Measurements from ENCODE around the gene COL8A2. TPM values are rescaled to one million over a fixed set of nuclear protein-coding genes. Genes with fewer than 3 reads are reported as not detected.

The COL8A2 gene
- polyA plus RNA-seq, 1 donor from 2014 or later = not detected

- TF ChIP-seq RAD21 (conservative IDR thresholded peaks at IDR 0.05) (peak; percentile 46), SMC3 (conservative IDR thresholded peaks at IDR 0.05; ENCODE audit: poor library complexity) (peak; percentile 54), CTCF (IDR thresholded peaks at IDR 0.05; ENCODE audit: poor library complexity, severe bottlenecking) (peak; percentile 50), MXI1 (conservative IDR thresholded peaks at IDR 0.05; ENCODE audit: poor library complexity, severe bottlenecking) (no peak)
- no peaks in the 10 kb centered on the region for H3K9me2 ChIP-seq (ENCODE audit: insufficient read depth, low read length)
- no peaks in the 10 kb centered on the region for H3F3A ChIP-seq (ENCODE audit: insufficient read depth, low read length, poor library complexity, severe bottlenecking)
- no peaks in the 10 kb centered on the region for H3K27me3 ChIP-seq (ENCODE audit: insufficient read depth, low read depth, low read length)
- no peak overlapping the region for H2AFZ ChIP-seq (ENCODE audit: low read depth, low read length)
- no peaks in the 10 kb centered on the region for H3K9me3 ChIP-seq (ENCODE audit: low read length)
- no peaks in the 10 kb centered on the region for H4K20me1 ChIP-seq (ENCODE audit: insufficient read depth)
- no peak overlapping the region for H3K9ac ChIP-seq (ENCODE audit: low read length)
- H3K4me3 ChIP-seq (ENCODE audit: low read length) = no peak overlapping the region
- peaks cover 5% of the 10 kb centered on the region for H3K36me3 ChIP-seq (ENCODE audit: insufficient read depth, low read length)
- H3K27ac ChIP-seq (ENCODE audit: low read length) = no peak overlapping the region
- H3K4me2 ChIP-seq (ENCODE audit: low read length) = no peak overlapping the region
- H3K79me2 ChIP-seq (replicated peaks; ENCODE audit: insufficient read depth, low read length) = no peaks in the 10 kb centered on the region
Measured at GRCh38 chr1:36134505-36135329, 9.7 kb upstream of the COL8A2 start.

GRCh38 chr1:36134031-36134430 lies 9.0 kb upstream of the COL8A2 start:
- Histone ChIP-seq H3K27ac (ENCODE audit: low read length) (no peak overlapping the region), H3K4me3 (ENCODE audit: low read length) (no peak overlapping the region), H3K4me2 (ENCODE audit: low read length) (no peak overlapping the region), H3K9me3 (ENCODE audit: low read length) (no peaks in the 10 kb centered on the region), H3F3A (ENCODE audit: insufficient read depth, low read length, poor library complexity, severe bottlenecking) (no peaks in the 10 kb centered on the region), H3K36me3 (ENCODE audit: insufficient read depth, low read length) (peaks cover 5% of the 10 kb centered on the region), H2AFZ (ENCODE audit: low read depth, low read length) (no peak overlapping the region), H3K9ac (ENCODE audit: low read length) (no peak overlapping the region), H3K27me3 (ENCODE audit: insufficient read depth, low read depth, low read length) (no peaks in the 10 kb centered on the region), H3K9me2 (ENCODE audit: insufficient read depth, low read length) (no peaks in the 10 kb centered on the region), H3K79me2 (replicated peaks; ENCODE audit: insufficient read depth, low read length) (no peaks in the 10 kb centered on the region), H4K20me1 (ENCODE audit: insufficient read depth) (no peaks in the 10 kb centered on the region)
- TF ChIP-seq, protein P1, sequence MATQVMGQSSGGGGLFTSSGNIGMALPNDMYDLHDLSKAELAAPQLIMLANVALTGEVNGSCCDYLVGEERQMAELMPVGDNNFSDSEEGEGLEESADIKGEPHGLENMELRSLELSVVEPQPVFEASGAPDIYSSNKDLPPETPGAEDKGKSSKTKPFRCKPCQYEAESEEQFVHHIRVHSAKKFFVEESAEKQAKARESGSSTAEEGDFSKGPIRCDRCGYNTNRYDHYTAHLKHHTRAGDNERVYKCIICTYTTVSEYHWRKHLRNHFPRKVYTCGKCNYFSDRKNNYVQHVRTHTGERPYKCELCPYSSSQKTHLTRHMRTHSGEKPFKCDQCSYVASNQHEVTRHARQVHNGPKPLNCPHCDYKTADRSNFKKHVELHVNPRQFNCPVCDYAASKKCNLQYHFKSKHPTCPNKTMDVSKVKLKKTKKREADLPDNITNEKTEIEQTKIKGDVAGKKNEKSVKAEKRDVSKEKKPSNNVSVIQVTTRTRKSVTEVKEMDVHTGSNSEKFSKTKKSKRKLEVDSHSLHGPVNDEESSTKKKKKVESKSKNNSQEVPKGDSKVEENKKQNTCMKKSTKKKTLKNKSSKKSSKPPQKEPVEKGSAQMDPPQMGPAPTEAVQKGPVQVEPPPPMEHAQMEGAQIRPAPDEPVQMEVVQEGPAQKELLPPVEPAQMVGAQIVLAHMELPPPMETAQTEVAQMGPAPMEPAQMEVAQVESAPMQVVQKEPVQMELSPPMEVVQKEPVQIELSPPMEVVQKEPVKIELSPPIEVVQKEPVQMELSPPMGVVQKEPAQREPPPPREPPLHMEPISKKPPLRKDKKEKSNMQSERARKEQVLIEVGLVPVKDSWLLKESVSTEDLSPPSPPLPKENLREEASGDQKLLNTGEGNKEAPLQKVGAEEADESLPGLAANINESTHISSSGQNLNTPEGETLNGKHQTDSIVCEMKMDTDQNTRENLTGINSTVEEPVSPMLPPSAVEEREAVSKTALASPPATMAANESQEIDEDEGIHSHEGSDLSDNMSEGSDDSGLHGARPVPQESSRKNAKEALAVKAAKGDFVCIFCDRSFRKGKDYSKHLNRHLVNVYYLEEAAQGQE (IDR thresholded peaks at IDR 0.05; ENCODE audit: borderline replicate concordance) = no peak

DNA sequence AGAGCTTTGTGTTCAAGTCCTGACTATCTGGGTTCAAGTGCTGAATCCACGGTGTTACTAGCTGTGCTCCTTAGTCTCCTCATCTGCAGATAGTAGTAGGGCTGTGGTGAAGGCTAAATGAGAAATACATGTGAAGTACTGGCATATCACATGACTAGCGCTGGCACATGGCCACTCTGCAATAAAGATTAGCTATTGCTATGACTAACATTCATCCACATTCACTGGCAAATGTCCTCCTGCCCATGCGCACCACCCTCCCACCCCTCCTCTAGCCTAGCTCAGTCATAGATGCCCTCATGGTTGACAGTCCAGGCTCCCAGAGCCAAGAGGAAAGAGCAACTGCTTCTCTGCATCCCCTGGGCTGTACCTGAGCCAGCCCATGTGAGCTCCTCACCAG lies 8.5 kb upstream of the COL8A2 start:
- H3K4me3 ChIP-seq (ENCODE audit: low read length) = no peak overlapping the region
- H3K27ac ChIP-seq (ENCODE audit: low read length) = no peak overlapping the region
- H3K27me3 ChIP-seq (ENCODE audit: insufficient read depth, low read depth, low read length) = no peaks in the 10 kb centered on the region
- TF ChIP-seq TAF1 (IDR thresholded peaks at IDR 0.05; ENCODE audit: low read depth) (no peak), MXI1 (conservative IDR thresholded peaks at IDR 0.05; ENCODE audit: poor library complexity, severe bottlenecking) (no peak), SMC3 (conservative IDR thresholded peaks at IDR 0.05; ENCODE audit: poor library complexity) (no peak), RAD21 (conservative IDR thresholded peaks at IDR 0.05) (no peak), CTCF (IDR thresholded peaks at IDR 0.05; ENCODE audit: poor library complexity, severe bottlenecking) (no peak), EP300 (conservative IDR thresholded peaks at IDR 0.05; ENCODE audit: poor library complexity, severe bottlenecking) (no peak), EZH2 (IDR thresholded peaks at IDR 0.05; ENCODE audit: borderline replicate concordance, insufficient read depth, low read length, poor library complexity, severe bottlenecking) (no peak), POLR2AphosphoS5 (IDR thresholded peaks at IDR 0.05) (no peak)
- TF ChIP-seq, protein P1 (IDR thresholded peaks at IDR 0.05; ENCODE audit: borderline replicate concordance) = no peak
- no peaks in the 10 kb centered on the region for H3K79me2 ChIP-seq (replicated peaks; ENCODE audit: insufficient read depth, low read length)
- H2AFZ ChIP-seq (ENCODE audit: low read depth, low read length) = no peak overlapping the region
- H3F3A ChIP-seq (ENCODE audit: insufficient read depth, low read length, poor library complexity, severe bottlenecking) = no peaks in the 10 kb centered on the region
- no peaks in the 10 kb centered on the region for H3K9me3 ChIP-seq (ENCODE audit: low read length)
- H3K9ac ChIP-seq (ENCODE audit: low read length) = no peak overlapping the region
- H3K36me3 ChIP-seq (ENCODE audit: insufficient read depth, low read length) = peaks cover 5% of the 10 kb centered on the region
- no peaks in the 10 kb centered on the region for H3K9me2 ChIP-seq (ENCODE audit: insufficient read depth, low read length)
- H3K4me2 ChIP-seq (ENCODE audit: low read length) = no peak overlapping the region
- no peaks in the 10 kb centered on the region for H4K20me1 ChIP-seq (ENCODE audit: insufficient read depth)

All from neural cell (in vitro differentiated cells).